DOHH2 (cell line): Measurements from ENCODE around the gene LSM5.

Experiments
- CTCF ChIP-seq: fragments of 200-600 bp; sonication (generic); IDR thresholded peaks from one replicate; pipeline ENCODE4 v1.5.1; 2014; ENCODE audit warnings: antibody characterized with exemption, mild to moderate bottlenecking, low read depth, low read length; ENCODE audit not compliant: poor library complexity, severe bottlenecking
- EZH2phosphoT487 ChIP-seq: fragments of 200-600 bp; sonication (generic); IDR thresholded peaks from 2 replicates; pipeline ENCODE4 v1.6.1; 2017; ENCODE audit warnings: borderline replicate concordance, mild to moderate bottlenecking, antibody characterized with exemption, low read length, moderate library complexity, mixed read lengths

- TF ChIP-seq CTCF (no peak), EZH2phosphoT487 (no peak)
Observed at GRCh38 chr7:32537760-32538159, 47.6 kb upstream of the LSM5 start.
